GM19043 (cell line): ENCODE measurements around the gene NAT10.
"Not testable (repeated sequence)": the region's sequence is repeated elsewhere in the genome, so short reads cannot be mapped to it uniquely, and the experiment has no call there.

Experiments used
- ATAC-seq: cut with Tn5 transposase; IDR thresholded peaks from one replicate; pipeline ENCODE4 v1.9.1; 2021; ENCODE audit warnings: low read depth; ENCODE audit not compliant: unreplicated experiment

Gene NAT10

DNA sequence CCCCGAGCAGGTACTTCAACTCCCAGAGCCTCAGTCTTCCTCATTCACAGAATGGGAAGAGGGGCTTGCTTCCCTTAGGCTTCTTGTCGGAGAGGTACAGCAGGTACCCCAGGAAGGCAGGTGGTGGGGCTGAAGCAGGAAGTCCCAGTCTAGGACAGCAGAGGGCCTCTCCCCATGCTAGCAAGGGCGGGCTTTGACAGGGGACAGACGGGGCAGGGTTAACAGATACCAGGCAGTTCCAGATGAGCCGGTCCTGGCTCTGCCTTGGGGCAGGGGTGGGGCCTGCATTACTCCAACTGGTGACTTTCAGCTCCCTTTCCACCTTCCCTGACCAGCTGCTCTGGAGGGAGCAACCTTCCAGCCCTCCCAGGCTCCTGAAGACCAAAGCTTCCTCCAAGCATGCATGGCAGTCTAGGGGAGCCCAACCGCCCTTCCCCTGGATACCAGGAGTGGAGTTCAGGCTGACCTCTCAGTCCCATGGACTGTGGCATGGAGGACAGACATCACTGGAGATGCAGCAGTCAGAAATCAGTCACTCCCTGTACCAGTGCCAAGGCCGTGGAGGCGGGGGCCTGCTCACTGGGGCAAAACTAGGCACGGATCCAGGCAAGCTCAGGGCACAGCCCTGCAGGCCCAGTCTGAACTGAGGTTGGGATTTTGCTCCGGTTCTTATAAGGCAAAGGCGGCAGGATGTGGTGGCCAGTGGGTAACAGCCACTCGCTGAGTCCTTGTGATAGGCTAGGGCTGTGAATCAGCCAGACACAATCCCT lies 60.5 kb downstream of the NAT10 start:
- ATAC-seq: no peak

DNA sequence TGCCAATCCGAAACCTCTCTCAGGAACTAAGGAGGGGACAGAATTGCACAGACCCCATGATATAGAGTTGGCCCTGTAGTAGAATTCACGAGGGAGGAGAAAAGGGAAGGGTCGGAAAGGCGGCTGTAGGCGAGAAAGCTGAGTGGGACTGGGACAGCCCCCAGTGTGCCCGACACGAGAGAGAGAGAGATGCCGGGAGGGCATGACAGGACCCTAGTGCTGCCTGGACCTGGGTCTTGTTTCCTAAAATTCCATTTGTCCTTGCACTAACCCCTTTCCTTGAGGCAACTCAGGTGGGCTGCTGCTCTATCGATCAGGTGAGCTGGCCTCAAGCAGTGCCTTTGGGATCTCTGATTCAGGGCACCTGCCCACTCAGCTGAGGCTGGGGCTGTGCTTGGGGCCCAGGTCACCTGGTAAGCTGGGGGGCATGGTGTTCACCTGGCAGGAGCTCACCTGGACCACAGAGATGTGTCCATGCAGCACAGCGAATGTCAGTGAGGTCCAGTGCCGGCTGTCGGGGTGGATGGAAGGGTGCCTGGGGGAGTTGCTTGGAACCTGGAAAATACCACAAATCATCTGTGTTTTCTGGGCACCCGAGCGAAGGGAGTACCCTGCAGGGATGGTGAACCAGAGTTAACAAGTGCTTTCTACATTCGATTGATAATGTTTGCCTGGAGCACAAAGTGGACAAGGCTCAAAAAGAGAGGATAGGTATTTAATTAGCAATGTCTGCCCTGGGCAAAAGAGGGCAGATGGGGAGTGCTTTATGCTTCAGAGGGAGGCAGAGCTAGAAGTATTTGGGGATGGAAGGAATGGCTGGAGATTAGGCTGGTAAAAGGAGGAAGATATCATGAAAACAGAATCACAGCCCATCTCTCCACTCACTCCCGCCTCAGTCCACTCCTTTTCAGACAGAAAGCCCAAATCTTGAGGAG lies 61.6 kb downstream of the NAT10 start:
- ATAC-seq: no peak

DNA sequence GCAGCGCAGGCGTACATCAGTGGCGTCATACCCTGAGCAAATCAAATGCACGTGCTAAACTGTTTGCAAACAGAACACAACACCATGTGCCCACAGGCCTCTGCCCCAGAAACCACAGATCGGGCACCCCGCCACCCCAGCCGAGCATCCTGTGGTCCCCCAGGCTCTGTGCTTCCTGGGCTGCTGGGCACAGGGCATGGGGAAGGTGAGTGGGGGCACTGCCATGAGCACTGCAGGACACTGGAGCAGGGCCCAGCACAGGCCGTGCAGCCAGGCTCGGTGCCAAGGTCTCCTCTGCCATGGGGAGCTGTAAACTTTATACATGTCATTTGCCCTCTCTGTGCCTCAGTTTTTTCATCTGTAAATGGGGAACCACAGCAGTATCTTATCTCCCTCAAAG lies 62.5 kb downstream of the NAT10 start:
- no peak for ATAC-seq

GRCh38 chr11:34168642-34169420 lies 63.4 kb downstream of the NAT10 start:
- no peak for ATAC-seq

- no peak for ATAC-seq
Observed at GRCh38 chr11:34169686-34170085, 64.3 kb downstream of the NAT10 start.

DNA sequence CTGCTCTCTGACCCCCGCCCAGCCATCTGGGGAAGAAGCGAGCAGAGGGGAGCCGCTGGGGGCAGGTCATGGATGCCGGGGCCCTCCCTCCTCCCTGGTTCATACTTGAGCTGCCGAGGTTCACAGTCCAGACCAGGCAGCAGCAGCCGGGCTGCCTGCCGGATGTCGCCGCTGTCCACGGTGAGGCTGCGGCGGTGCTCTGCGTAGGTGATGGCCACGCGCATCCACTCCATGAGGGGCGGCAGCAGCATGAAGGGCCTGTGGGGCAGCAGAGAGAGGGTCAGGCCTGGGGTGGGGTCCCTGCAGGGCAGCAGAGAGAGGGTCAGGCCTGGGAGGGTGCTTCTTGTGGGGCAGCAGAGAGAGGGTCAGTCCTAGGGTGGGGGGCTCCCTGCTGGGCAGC lies 67.6 kb downstream of the NAT10 start:
- no peak for ATAC-seq

GRCh38 chr11:34174412-34175041 lies 69.1 kb downstream of the NAT10 start:
- peak; percentile 81 for ATAC-seq

DNA sequence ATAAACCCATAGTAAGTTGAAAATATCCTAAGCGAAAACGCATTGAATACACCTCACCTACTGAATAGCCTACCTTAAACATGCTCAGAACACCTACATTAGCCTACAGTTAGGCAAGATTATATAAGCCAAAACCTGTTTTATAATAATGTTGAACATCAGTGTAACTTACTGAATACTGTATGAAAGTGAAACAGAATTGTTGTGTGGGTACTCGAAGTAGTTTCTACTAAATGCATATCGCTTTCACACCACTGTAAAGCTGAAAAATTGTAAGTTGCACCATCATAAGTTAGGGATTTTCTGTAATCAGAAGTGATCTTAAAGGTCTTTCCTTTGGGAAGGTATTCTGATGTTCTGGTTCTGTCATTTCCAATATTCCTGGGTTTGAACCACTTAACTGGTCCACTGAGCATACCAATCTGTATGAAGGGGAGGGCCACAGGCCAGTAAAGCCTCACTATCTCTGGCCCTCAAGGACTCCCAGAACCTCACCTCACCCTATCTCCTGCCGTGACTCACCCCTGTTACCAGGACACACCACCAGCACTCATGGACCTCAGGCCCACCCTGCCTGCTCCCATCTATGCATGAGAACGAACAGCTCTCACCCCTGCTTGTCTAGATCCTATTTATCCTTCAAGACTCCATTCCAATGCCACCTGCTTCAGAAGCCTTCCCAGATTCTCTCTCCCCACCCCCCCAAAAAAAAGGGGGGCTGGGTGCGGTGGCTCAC lies 70.0 kb downstream of the NAT10 start:
- no peak for ATAC-seq

- no peak for ATAC-seq
Observed at GRCh38 chr11:34176751-34177209, 71.4 kb downstream of the NAT10 start.

DNA sequence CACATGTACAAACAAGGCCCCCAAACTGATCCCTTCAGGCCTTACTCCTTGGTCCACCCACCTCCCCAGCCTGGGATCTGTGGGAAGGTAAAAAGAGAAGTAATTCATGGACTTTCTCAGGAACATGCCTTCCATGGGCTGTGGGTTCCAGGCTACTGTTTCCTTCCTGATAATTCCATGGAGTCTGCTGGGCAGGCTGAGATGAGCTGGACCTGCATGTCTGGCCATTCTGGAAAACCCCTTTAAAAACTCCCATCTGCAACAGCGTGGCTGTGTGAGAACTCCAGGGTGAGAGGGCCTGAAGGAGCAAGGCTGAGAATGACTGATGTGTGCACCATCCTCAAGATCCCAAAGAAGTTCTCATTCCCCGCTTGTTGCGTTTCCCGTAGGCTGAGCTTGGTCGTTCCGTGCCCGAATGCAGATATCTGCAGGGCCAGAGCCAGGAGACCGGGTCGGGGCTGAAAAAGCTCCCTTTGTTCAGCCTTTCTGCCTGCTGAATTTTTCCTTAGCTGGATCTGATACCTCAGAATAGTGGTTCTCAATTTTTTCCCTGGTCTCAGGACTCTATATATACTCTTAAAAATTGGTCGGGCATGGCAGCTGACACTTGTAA lies 72.9 kb downstream of the NAT10 start:
- no peak for ATAC-seq

DNA sequence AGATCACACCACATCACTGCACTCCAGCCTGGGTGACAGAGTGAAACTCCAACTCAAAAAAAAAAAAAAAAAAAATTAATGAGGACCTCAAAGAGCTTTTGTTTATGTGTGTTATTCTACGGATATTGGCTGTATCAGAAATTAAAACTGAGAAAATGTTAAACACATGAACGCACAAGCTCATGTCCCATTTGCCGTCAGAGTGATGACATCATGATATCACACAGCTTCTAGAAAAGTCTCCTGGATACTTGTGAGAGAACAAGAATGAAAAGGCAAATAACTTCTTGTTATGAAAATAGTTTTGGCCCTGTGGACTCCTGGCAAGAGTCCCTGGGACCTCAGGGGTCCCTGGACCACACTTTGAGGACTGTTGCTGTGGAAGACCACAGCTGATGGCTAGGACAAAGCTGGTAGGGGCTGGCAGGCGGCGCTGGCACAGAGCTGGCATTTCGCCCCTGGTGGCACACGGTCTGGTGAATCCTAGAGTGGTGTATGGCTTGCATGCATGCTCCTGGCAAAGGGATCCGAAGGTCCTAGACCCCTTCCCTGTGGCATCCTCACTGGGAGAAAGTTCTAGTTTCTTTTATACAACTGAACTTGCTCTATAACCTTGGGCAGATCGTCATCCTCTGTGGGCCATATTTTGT lies 73.7 kb downstream of the NAT10 start:
- no peak for ATAC-seq

GRCh38 chr11:34180040-34180813 lies 74.8 kb downstream of the NAT10 start:
- no peak for ATAC-seq

DNA sequence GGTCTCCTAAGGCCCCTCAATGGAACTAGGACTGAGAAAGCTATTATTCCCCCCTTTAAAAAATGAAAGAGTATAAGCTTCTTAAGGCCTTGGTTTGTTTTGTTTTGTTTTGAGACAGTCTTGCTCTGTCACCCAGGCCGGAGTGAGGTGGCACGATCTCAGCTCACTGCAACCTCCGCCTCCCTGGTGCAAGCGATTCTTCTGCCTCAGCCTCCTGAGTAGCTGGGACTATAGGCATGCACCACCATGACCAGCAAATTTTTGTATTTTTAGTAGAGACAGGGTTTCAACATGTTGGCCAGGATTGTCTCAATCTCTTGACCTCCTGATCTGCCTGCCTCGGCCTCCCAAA lies 75.4 kb downstream of the NAT10 start:
- ATAC-seq: not testable (repeated sequence)

- ATAC-seq: no peak
Observed at GRCh38 chr11:34181251-34181650, 75.8 kb downstream of the NAT10 start.

GRCh38 chr11:34181856-34182405 lies 76.5 kb downstream of the NAT10 start:
- no peak for ATAC-seq

DNA sequence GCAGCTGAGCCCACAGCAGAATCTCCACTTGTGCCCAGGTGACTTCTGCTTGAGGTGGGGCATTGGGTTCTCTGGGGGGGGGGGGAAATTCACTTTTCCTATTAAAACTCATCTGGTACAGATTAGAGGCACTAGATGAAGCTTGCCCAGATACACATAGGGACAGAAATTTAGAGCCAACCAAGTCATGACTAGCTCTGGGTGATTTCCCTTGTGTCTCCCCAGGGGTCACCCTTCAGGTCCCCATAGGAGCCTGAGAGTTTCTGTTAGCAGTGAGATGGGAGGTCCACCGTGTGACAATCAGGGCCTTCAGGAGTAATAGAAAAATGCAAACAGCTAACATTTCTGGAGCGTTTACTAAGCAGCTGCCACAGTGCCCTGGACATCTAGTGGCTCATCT lies 77.0 kb downstream of the NAT10 start:
- ATAC-seq: no peak

DNA sequence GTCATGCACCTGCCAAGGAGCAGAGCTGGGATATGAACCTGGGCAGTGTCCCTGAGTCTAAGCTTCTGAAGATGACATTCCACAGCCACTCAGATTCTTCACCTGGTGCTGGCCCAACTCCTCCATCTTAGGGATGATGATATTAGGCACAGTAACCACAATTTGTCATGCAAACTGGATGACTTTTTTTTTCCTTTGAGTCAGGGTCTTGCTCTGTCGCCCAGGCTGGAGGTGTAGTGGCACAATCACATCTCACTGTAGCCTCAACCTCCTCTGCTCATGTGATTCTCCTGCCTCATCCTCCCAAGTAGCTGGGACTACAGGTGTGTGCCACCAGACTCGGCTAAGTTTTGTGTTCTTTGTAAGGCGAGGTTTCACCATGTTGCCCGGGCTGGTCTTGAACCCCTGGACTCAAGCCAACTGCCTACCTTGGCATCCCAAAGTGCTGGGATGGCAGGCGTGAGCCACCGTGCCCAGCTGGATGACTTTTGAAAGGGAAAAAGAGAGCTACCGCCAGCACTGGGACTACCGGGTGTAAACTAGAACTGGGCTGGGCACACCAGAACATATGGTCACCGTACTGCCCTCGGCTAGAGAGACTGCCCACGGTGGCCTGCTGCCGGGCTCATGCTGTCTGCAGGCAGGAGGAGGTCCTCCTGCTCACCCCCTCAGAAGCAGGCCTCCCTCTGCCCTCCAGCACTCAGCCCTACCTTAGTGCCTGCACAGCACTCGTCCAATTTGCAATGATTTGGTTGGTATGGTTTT lies 77.7 kb downstream of the NAT10 start:
- ATAC-seq: no peak
